Stimulated activated CD8-positive, alpha-beta memory T cell treated with anti-CD3 and anti-CD28 coated beads, Interleukin-4, amount 100 ng/mL, for 48 hours (primary cell): ENCODE data around the gene MRPL43.

ENCODE experiments used
- DNase-seq: peaks from one replicate; pipeline ENCODE4 v3.0.0-alpha.2; 2020

MRPL43 gene

GRCh38 chr10:100962351-100963080 is 24.8 kb downstream of the MRPL43 start:
- no peak for DNase-seq

GRCh38 chr10:100960251-100960650 is 27.0 kb downstream of the MRPL43 start:
- no peak for DNase-seq

GRCh38 chr10:100948916-100949315 is 38.4 kb downstream of the MRPL43 start:
- DNase-seq = no peak

GRCh38 chr10:100945754-100946153 is 41.5 kb downstream of the MRPL43 start:
- DNase-seq = no peak

GRCh38 chr10:100943508-100943907 is 43.8 kb downstream of the MRPL43 start:
- no peak for DNase-seq

- DNase-seq = no peak
Observed at GRCh38 chr10:100942229-100942628, 45.1 kb downstream of the MRPL43 start.

- DNase-seq = no peak
Observed at GRCh38 chr10:100939763-100940344, 47.4 kb downstream of the MRPL43 start.
